ENCODE measurements around the gene CAMK4.

GRCh38 chr5:111386832-111387162, 162.6 kb downstream of the CAMK4 start:
- no peak for TF ChIP-seq POLR2A (IDR thresholded peaks at IDR 0.05)
- TF ChIP-seq, protein P1, sequence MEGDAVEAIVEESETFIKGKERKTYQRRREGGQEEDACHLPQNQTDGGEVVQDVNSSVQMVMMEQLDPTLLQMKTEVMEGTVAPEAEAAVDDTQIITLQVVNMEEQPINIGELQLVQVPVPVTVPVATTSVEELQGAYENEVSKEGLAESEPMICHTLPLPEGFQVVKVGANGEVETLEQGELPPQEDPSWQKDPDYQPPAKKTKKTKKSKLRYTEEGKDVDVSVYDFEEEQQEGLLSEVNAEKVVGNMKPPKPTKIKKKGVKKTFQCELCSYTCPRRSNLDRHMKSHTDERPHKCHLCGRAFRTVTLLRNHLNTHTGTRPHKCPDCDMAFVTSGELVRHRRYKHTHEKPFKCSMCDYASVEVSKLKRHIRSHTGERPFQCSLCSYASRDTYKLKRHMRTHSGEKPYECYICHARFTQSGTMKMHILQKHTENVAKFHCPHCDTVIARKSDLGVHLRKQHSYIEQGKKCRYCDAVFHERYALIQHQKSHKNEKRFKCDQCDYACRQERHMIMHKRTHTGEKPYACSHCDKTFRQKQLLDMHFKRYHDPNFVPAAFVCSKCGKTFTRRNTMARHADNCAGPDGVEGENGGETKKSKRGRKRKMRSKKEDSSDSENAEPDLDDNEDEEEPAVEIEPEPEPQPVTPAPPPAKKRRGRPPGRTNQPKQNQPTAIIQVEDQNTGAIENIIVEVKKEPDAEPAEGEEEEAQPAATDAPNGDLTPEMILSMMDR (IDR thresholded peaks at IDR 0.05), result no peak
